ENCODE data around the gene PLEKHM2.

PLEKHM2 gene

DNA sequence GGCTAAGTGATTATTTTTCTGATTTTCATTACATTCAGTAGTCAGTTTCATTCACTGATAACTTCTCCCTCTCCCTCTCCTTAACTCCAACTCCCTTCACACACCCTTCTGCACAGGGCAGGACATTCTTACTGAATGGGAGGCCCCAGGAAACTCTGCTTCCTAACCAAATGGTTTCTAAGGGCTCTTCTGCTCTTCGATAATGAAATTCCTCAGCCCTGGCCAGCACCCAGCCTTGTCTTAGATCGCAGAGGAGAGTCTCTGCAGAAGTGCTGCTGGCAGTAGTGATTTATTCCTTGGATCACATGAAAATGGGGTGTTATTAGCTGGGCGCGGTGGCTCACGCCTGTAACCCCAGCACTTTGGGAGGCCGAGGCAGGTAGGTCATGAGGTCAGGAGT, 16.4 kb downstream of the PLEKHM2 start:
- TF ChIP-seq CTCF (conservative IDR thresholded peaks at IDR 0.05; ENCODE audit: low read length) = no peak
- peak; percentile 36 for DNase-seq (ENCODE audit: low read depth)
- no peak overlapping the region for H3K4me3 ChIP-seq (ENCODE audit: low read length)

DNA sequence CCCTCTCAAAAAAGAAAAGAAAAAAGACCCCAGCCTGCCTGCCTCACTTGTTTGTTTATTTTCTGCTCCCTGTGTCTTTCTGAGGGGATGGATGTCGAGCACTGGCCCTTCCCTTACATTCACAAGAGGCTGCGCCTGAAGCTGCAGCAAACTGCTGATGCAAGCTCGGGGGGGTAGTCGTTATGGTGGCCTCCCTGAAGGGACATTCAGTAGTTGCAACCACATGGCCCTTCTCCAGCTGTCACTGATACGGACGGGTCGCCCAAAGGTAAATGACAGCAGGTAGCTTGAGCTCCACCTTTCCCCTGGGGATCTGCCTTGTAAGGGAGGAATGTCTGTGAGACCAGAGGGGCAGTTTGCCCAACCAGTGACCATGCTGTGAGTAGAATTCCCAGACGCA, 17.7 kb downstream of the PLEKHM2 start:
- no peak for DNase-seq (ENCODE audit: low read depth)
- TF ChIP-seq CTCF (conservative IDR thresholded peaks at IDR 0.05; ENCODE audit: low read length) = no peak
- no peak overlapping the region for H3K4me3 ChIP-seq (ENCODE audit: low read length)

GRCh38 chr1:15702722-15703550, 18.8 kb downstream of the PLEKHM2 start:
- TF ChIP-seq CTCF (conservative IDR thresholded peaks at IDR 0.05; ENCODE audit: low read length) = peak; percentile 39
- peak overlapping the region; percentile 8 for H3K4me3 ChIP-seq (ENCODE audit: low read length)
- DNase-seq (ENCODE audit: low read depth) = peak; percentile 32

- DNase-seq (ENCODE audit: low read depth) = peak; percentile 91
- no peak for TF ChIP-seq CTCF (conservative IDR thresholded peaks at IDR 0.05; ENCODE audit: low read length)
- peak overlapping the region; percentile 39 for H3K4me3 ChIP-seq (ENCODE audit: low read length)
Observed at GRCh38 chr1:15703562-15703961, 19.4 kb downstream of the PLEKHM2 start.

DNA sequence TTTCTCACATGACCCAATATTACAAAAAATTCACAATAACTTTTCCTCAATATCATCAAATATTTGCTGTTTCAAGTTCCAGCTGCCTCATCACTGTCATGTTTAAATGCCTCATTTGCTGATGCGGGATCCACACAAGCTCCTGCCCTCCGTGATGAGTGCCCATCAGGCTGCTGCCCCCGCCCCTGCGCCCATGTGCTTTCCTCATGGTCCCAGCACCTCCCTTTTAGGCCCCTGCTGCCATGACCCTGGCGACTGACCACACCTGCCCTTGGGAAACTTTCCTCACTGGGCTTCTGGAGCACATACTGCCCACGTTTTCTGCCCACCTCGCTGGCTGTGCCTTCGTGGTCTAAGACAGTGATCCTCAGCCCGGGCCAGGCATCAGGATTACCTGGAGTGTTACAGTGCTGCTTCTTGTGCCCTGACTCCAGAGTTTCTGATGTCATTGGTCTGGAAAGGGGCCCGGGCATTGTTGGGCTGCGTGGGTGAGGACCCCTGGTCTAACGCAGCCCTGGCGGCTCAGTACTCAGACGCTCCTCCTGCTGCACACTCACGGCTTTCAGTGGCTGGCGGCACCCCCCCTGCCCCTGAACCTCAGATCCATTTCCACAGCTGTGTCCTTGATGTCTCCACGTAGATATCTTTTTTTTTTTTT, 20.5 kb downstream of the PLEKHM2 start:
- no peak for TF ChIP-seq CTCF (conservative IDR thresholded peaks at IDR 0.05; ENCODE audit: low read length)
- H3K4me3 ChIP-seq (ENCODE audit: low read length) = no peak overlapping the region
- no peak for DNase-seq (ENCODE audit: low read depth)

- no peak overlapping the region for H3K4me3 ChIP-seq (ENCODE audit: low read length)
- TF ChIP-seq CTCF (conservative IDR thresholded peaks at IDR 0.05; ENCODE audit: low read length) = no peak
- no peak for DNase-seq (ENCODE audit: low read depth)
Observed at GRCh38 chr1:15705184-15705566, 21.1 kb downstream of the PLEKHM2 start.

GRCh38 chr1:15706751-15707150, 22.6 kb downstream of the PLEKHM2 start:
- DNase-seq (ENCODE audit: low read depth) = no peak
- H3K4me3 ChIP-seq (ENCODE audit: low read length) = no peak overlapping the region
- no peak for TF ChIP-seq CTCF (conservative IDR thresholded peaks at IDR 0.05; ENCODE audit: low read length)

Measured in AG10803 (cell line).